GM12878 (cell line): ENCODE results near the gene CHURC1. TPM values are rescaled to one million over a fixed set of nuclear protein-coding genes. Genes with fewer than 3 reads are reported as not detected.

Experiments used
- ATAC-seq: fragments of 200-7000 bp; cut with Tn5 transposase; 3 replicates; pipeline ENCODE4 v1.9.1; 2020; ENCODE audit warnings: mild to moderate bottlenecking, moderate library complexity
- BruUV-seq: library from RNA; stranded (reverse); fragments of 400-500 nt; replicated peaks from 2 replicates; lab custom pipeline; 2021; lab: Mats Ljungman, UMichigan
- CTCF ChIA-PET: fragments of 300-600 bp; sonication (Branson Sonifier 250); formaldehyde crosslinking; extraction: SDS; loops from one replicate; lab custom pipeline; 2021; ENCODE audit warnings: inconsistent platforms; lab: Yijun Ruan, JAX
- POLR2A ChIA-PET: fragments of 350-600 bp; formaldehyde crosslinking; extraction: SDS; loops from one replicate; lab custom pipeline; 2021; ENCODE audit warnings: inconsistent platforms; lab: Charles Lee
- RAD21 ChIA-PET: fragments of 300-600 bp; sonication (Branson Sonifier 250); formaldehyde crosslinking; loops from one replicate; lab custom pipeline; 2023; ENCODE audit warnings: antibody characterized with exemption; ENCODE audit not compliant: unreplicated experiment; lab: Charles Lee
- SMC1A ChIA-PET: fragments of 300-600 bp; sonication (Branson Sonifier 250); formaldehyde crosslinking; loops from one replicate; lab custom pipeline; 2023; ENCODE audit not compliant: unreplicated experiment, uncharacterized antibody; lab: Charles Lee
- DNase-seq: peaks from one replicate; pipeline ENCODE4 v3.0.0-alpha.2; 2011; ENCODE audit warnings: low read depth, low spot score
- FAIRE-seq: peaks from 3 replicates; lab custom pipeline; 2011; peaks lifted over from hg19 to GRCh38; lab: Jason Lieb, UNC
- H2AFZ ChIP-seq: 2 replicates; pipeline ENCODE4 v1.6.0; 2011; ENCODE audit warnings: low read depth, low read length, control low read depth; ENCODE audit not compliant: control insufficient read depth
- H3K27ac ChIP-seq: 2 replicates; pipeline ENCODE4 v1.5.1; 2011; ENCODE audit warnings: control low read depth; ENCODE audit not compliant: control insufficient read depth, insufficient read depth
- H3K27me3 ChIP-seq, 2 experiments: replicated peaks in 1 of 2; 2 replicates each; pipeline versions ENCODE4 v1.6.0 to v1.6.1; 2011; ENCODE audit warnings: low read length in 1 of 2; ENCODE audit not compliant: control insufficient read depth in 2 of 2, insufficient read depth in 2 of 2
- H3K36me3 ChIP-seq, 2 experiments: 2 replicates each; pipeline ENCODE4 v1.5.1; 2011; ENCODE audit warnings: low read length in 1 of 2; ENCODE audit not compliant: control insufficient read depth in 2 of 2, insufficient read depth in 2 of 2
- H3K4me1 ChIP-seq: 2 replicates; pipeline ENCODE4 v1.6.1; 2011; ENCODE audit warnings: mild to moderate bottlenecking, low read length, moderate library complexity, mixed read lengths; ENCODE audit not compliant: control insufficient read depth, insufficient read depth
- H3K4me2 ChIP-seq: 2 replicates; pipeline ENCODE4 v1.6.0; 2011; ENCODE audit warnings: control low read depth; ENCODE audit not compliant: control insufficient read depth, insufficient read depth
- H3K4me3 ChIP-seq: fragments of 200-600 bp; sonication (generic); 2 replicates; pipeline ENCODE4 v1.5.1; 2016
- H3K79me2 ChIP-seq: 2 replicates; pipeline ENCODE4 v1.6.0; 2011; ENCODE audit warnings: low read length; ENCODE audit not compliant: control insufficient read depth, insufficient read depth
- H3K9ac ChIP-seq: 2 replicates; pipeline ENCODE4 v1.8.0; 2011; ENCODE audit warnings: low read length, control low read depth, mixed read lengths; ENCODE audit not compliant: control insufficient read depth, insufficient read depth
- H3K9me3 ChIP-seq: replicated peaks from 3 replicates; pipeline ENCODE4 v1.5.1; 2011; ENCODE audit warnings: mild to moderate bottlenecking, low read length; ENCODE audit not compliant: control insufficient read depth, insufficient read depth
- H4K20me1 ChIP-seq: 2 replicates; pipeline ENCODE4 v1.6.0; 2011; ENCODE audit not compliant: control insufficient read depth, insufficient read depth
- CHD2 ChIP-seq: IDR thresholded peaks from 2 replicates; pipeline ENCODE4 v1.6.1; 2011; ENCODE audit warnings: low read depth, low read length, improper control_type of control experiment, borderline replicate concordance
- CHD4 ChIP-seq: fragments of 200-600 bp; sonication (generic); IDR thresholded peaks from 2 replicates; pipeline ENCODE4 v1.6.1; 2016; ENCODE audit warnings: mild to moderate bottlenecking
- EED ChIP-seq: sonication (generic); IDR thresholded peaks from 2 replicates; pipeline ENCODE4 v1.6.1; 2016; ENCODE audit warnings: antibody characterized with exemption, low read depth
- ETV6 ChIP-seq, 2 experiments: fragments of 450-650 bp in 1 of 2; IDR thresholded peaks in 1 of 2; conservative IDR thresholded peaks in 1 of 2; 2 replicates each; pipeline ENCODE4 v1.6.1; 2014; ENCODE audit warnings: antibody characterized with exemption in 1 of 2, borderline replicate concordance in 1 of 2, low read depth in 1 of 2, mild to moderate bottlenecking in 1 of 2, moderate library complexity in 1 of 2
- FOS ChIP-seq: IDR thresholded peaks from 3 replicates; pipeline ENCODE4 v1.6.1; 2011; ENCODE audit warnings: borderline replicate concordance; ENCODE audit not compliant: insufficient read length; ENCODE audit errors: extremely low read depth
- HDGF ChIP-seq: fragments of 450-650 bp; IDR thresholded peaks from 2 replicates; pipeline ENCODE4 v1.6.1; 2016; ENCODE audit warnings: antibody characterized with exemption
- IKZF2 ChIP-seq, 2 experiments: fragments of 450-650 bp; IDR thresholded peaks; 2 replicates each; pipeline ENCODE4 v1.6.1; 2017; ENCODE audit warnings: mild to moderate bottlenecking in 2 of 2, moderate library complexity in 2 of 2
- MYC ChIP-seq: IDR thresholded peaks from 2 replicates; pipeline ENCODE4 v1.6.1; 2011; ENCODE audit warnings: mild to moderate bottlenecking, low read length, moderate library complexity, inconsistent platforms; ENCODE audit not compliant: insufficient read depth, insufficient replicate concordance, insufficient read length, severe bottlenecking
- NR2C1 ChIP-seq: fragments of 450-650 bp; IDR thresholded peaks from 2 replicates; pipeline ENCODE4 v1.6.1; 2017; ENCODE audit warnings: antibody characterized with exemption, mild to moderate bottlenecking, moderate library complexity
- STAT1 ChIP-seq: fragments of 450-650 bp; conservative IDR thresholded peaks from 2 replicates; pipeline ENCODE4 v1.6.1; 2014; ENCODE audit warnings: antibody characterized with exemption, mild to moderate bottlenecking
- YBX1 ChIP-seq: fragments of 450-650 bp; IDR thresholded peaks from 2 replicates; pipeline ENCODE4 v1.6.1; 2016; ENCODE audit warnings: antibody characterized with exemption
- WGBS: methylation state at CpG from one replicate; pipeline ENCODE4 v1.1.6; 2016; ENCODE audit warnings: low lambda C conversion rate; ENCODE audit not compliant: insufficient replicate concordance, insufficient coverage; ENCODE audit errors: missing lambda C conversion rate; 5-methylcytosine and 5-hydroxymethylcytosine counted together
- in situ Hi-C: fragments of 300-500 bp; cut with MboI; formaldehyde crosslinking; loops from 9 replicates; pipeline ENCODE4 v1.14.3; 2018; ENCODE audit warnings: mixed read lengths
- intact Hi-C: fragments of 100-400 bp; cut with micrococcal nuclease; formaldehyde crosslinking; loops from one replicate; pipeline ENCODE4 v1.14.2; 2022; ENCODE audit not compliant: unreplicated experiment
- polyA plus RNA-seq, 11 experiments: library from polyadenylated mRNA; depleted of rRNA in 4 of 11; unstranded in 6 of 11; stranded (reverse) in 5 of 11; fragments of >200 nt; fragmentation: Nextera tagmentation in 4 of 11; fragmentation: Illumina TruSeq in 1 of 11; extraction: Ambion mirVana in 4 of 11; extraction: Trizol in 1 of 11; gene quantifications; 1 replicate in 1 of 11; 2 replicates in 10 of 11; pipeline versions ENCODE4 v1.2.1 to v1.2.3, GENCODE V29; 2011 to 2016; ENCODE audit warnings: inconsistent platforms in 2 of 11, missing spikeins in 2 of 11, low read depth in 1 of 11
- total RNA-seq, 4 experiments: library from RNA; depleted of rRNA in 3 of 4; stranded (reverse); fragments of >200 nt in 3 of 4; fragmentation: Illumina TruSeq in 1 of 4; extraction: Trizol in 1 of 4; gene quantifications; 2 replicates each; pipeline versions ENCODE4 v1.2.1 to v1.2.3, GENCODE V29; 2013 to 2021
- TF ChIP-seq, protein P1 (sequence below): fragments of 450-650 bp; IDR thresholded peaks from 2 replicates; pipeline ENCODE4 v1.6.1; 2018; ENCODE audit warnings: mild to moderate bottlenecking, low read depth, moderate library complexity; ENCODE audit not compliant: partially characterized antibody
- TF ChIP-seq, protein P2 (sequence below): IDR thresholded peaks from 2 replicates; pipeline ENCODE4 v1.6.1; 2012; ENCODE audit warnings: low read depth, low read length, improper control_type of control experiment
- TF ChIP-seq, protein P3 (sequence below): fragments of 450-650 bp; IDR thresholded peaks from 2 replicates; pipeline ENCODE4 v1.6.1; 2018; ENCODE audit warnings: borderline replicate concordance, mild to moderate bottlenecking; ENCODE audit not compliant: partially characterized antibody
- TF ChIP-seq, protein P4 (sequence below): IDR thresholded peaks from 2 replicates; pipeline ENCODE4 v1.6.1; 2012; ENCODE audit warnings: low read depth, low read length, improper control_type of control experiment
- TF ChIP-seq, protein P5 (sequence below): IDR thresholded peaks from 2 replicates; pipeline ENCODE4 v1.6.1; 2012; ENCODE audit warnings: low read length, inconsistent platforms

Gene CHURC1
- total and polyA plus RNA-seq, 10 of the 15 experiments (the other 5 are each of a cell fraction or from before 2014, with no cell fraction given) = 41.0 to 421 (median 140) TPM

DNA sequence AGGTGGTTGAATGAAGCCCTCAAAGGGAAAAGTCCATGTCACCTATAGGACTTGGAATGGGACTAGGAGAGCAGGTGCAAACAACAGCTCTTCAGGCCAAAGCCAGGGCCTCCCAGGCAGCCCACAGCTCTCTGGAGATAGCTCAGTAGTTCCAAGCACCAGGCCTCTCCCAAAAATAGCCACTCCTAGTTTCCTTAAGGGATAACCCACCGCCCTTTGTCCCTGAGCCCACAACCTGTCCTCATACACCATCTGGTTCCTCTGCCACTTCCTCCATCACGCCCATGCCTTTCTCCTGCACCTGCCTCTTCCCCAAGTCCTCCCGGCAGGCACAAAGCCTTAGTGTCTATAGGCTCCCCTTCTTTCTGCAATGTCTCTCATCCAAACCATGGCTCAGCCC, 55.8 kb downstream of the CHURC1 start:
- no TSS peak for BruUV-seq
- Histone ChIP-seq H3K4me2 (no peak overlapping the region), H3K27ac (no peak overlapping the region), H3K4me3 (no peak overlapping the region), H3K27me3 (peaks cover 2 to 7% of the 10 kb centered on the region in 2 experiments), H2AFZ (no peak overlapping the region), H4K20me1 (no peaks in the 10 kb centered on the region), H3K79me2 (no peaks in the 10 kb centered on the region), H3K4me1 (no peaks in the 10 kb centered on the region), H3K9me3 (no peaks in the 10 kb centered on the region), H3K9ac (no peak overlapping the region), H3K36me3 (no peaks in the 10 kb centered on the region)
- SMC1A ChIA-PET = interaction anchor here (1.0 to 2.1 kb wide), 3 partner anchors 9 to 125 kb away, joined by 3 to 6 read pairs (median 4); no protein-coding TSS in a partner anchor
- RAD21 ChIA-PET = interaction anchor here (0.9 kb wide), 1 partner anchor 50 kb away, joined by 4 read pairs; no protein-coding TSS in a partner anchor
- in situ Hi-C loops (no loop called here), intact Hi-C loops (no loop called here)
- WGBS = 63% methylated on average over 3 of the region's 3 CpGs
- CTCF ChIA-PET = interaction anchor here (0.6 to 2.1 kb wide), 8 partner anchors 11 to 977 kb away, joined by 3 to 7 read pairs (median 4); no protein-coding TSS in a partner anchor
- no peak for ATAC-seq
- no peak for DNase-seq
- POLR2A ChIA-PET = interaction anchor here (0.6 kb wide), 1 partner anchor 52 kb away, joined by 3 read pairs; no protein-coding TSS in a partner anchor
- no peak for FAIRE-seq
- TF ChIP-seq ETV6 (conservative IDR thresholded peaks at IDR 0.05 in 1 of 2, IDR thresholded peaks at IDR 0.05 in 1 of 2; ENCODE audit: borderline replicate concordance in 1 of 2, low read depth in 1 of 2) (no peak), IKZF2 (IDR thresholded peaks at IDR 0.05) (no peak), CHD2 (no peak), CHD4 (no peak), NR2C1 (no peak), MYC (no peak), HDGF (no peak), YBX1 (no peak), STAT1 (no peak), FOS (no peak), EED (no peak)
- TF ChIP-seq, protein P1, sequence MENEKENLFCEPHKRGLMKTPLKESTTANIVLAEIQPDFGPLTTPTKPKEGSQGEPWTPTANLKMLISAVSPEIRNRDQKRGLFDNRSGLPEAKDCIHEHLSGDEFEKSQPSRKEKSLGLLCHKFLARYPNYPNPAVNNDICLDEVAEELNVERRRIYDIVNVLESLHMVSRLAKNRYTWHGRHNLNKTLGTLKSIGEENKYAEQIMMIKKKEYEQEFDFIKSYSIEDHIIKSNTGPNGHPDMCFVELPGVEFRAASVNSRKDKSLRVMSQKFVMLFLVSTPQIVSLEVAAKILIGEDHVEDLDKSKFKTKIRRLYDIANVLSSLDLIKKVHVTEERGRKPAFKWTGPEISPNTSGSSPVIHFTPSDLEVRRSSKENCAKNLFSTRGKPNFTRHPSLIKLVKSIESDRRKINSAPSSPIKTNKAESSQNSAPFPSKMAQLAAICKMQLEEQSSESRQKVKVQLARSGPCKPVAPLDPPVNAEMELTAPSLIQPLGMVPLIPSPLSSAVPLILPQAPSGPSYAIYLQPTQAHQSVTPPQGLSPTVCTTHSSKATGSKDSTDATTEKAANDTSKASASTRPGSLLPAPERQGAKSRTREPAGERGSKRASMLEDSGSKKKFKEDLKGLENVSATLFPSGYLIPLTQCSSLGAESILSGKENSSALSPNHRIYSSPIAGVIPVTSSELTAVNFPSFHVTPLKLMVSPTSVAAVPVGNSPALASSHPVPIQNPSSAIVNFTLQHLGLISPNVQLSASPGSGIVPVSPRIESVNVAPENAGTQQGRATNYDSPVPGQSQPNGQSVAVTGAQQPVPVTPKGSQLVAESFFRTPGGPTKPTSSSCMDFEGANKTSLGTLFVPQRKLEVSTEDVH = no peak
- TF ChIP-seq, protein P2, sequence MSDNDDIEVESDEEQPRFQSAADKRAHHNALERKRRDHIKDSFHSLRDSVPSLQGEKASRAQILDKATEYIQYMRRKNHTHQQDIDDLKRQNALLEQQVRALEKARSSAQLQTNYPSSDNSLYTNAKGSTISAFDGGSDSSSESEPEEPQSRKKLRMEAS = no peak
- TF ChIP-seq, protein P3, sequence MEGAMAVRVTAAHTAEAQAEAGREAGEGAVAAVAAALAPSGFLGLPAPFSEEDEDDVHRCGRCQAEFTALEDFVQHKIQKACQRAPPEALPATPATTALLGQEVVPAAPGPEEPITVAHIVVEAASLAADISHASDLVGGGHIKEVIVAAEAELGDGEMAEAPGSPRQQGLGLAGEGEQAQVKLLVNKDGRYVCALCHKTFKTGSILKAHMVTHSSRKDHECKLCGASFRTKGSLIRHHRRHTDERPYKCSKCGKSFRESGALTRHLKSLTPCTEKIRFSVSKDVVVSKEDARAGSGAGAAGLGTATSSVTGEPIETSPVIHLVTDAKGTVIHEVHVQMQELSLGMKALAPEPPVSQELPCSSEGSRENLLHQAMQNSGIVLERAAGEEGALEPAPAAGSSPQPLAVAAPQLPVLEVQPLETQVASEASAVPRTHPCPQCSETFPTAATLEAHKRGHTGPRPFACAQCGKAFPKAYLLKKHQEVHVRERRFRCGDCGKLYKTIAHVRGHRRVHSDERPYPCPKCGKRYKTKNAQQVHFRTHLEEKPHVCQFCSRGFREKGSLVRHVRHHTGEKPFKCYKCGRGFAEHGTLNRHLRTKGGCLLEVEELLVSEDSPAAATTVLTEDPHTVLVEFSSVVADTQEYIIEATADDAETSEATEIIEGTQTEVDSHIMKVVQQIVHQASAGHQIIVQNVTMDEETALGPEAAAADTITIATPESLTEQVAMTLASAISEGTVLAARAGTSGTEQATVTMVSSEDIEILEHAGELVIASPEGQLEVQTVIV = no peak
- TF ChIP-seq, protein P4, sequence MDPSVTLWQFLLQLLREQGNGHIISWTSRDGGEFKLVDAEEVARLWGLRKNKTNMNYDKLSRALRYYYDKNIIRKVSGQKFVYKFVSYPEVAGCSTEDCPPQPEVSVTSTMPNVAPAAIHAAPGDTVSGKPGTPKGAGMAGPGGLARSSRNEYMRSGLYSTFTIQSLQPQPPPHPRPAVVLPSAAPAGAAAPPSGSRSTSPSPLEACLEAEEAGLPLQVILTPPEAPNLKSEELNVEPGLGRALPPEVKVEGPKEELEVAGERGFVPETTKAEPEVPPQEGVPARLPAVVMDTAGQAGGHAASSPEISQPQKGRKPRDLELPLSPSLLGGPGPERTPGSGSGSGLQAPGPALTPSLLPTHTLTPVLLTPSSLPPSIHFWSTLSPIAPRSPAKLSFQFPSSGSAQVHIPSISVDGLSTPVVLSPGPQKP = no peak
- TF ChIP-seq, protein P5, sequence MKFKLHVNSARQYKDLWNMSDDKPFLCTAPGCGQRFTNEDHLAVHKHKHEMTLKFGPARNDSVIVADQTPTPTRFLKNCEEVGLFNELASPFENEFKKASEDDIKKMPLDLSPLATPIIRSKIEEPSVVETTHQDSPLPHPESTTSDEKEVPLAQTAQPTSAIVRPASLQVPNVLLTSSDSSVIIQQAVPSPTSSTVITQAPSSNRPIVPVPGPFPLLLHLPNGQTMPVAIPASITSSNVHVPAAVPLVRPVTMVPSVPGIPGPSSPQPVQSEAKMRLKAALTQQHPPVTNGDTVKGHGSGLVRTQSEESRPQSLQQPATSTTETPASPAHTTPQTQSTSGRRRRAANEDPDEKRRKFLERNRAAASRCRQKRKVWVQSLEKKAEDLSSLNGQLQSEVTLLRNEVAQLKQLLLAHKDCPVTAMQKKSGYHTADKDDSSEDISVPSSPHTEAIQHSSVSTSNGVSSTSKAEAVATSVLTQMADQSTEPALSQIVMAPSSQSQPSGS = no peak
